H1 (cell line): ENCODE measurements around the gene TMEM272. TPM values are rescaled to one million over a fixed set of nuclear protein-coding genes. Genes with fewer than 3 reads are reported as not detected.

Source experiments
- CTCF ChIA-PET: fragments of 300-600 bp; sonication (Branson Sonifier 250); formaldehyde crosslinking; loops from one replicate; lab custom pipeline; 2021; ENCODE audit not compliant: partially characterized antibody; lab: Charles Lee
- POLR2A ChIA-PET: fragments of 300-600 bp; sonication (Branson Sonifier 250); formaldehyde crosslinking; loops from one replicate; lab custom pipeline; 2021; ENCODE audit warnings: inconsistent platforms; ENCODE audit not compliant: partially characterized antibody; lab: Charles Lee
- DNase-seq, 2 experiments: peaks; one replicate each; pipeline versions ENCODE4 v3.0.0 to v3.0.0-alpha.2; 2010 to 2022; ENCODE audit warnings: low spot score in 2 of 2, low read depth in 1 of 2, mixed read lengths in 1 of 2
- FAIRE-seq: peaks from 2 replicates; lab custom pipeline; 2011; peaks lifted over from hg19 to GRCh38; lab: Jason Lieb, UNC
- H2AFZ ChIP-seq: 2 replicates; pipeline ENCODE4 v1.8.1; 2012; ENCODE audit warnings: low read length, inconsistent platforms
- H2AK5ac ChIP-seq: 2 replicates; pipeline ENCODE4 v1.6.1; 2013; ENCODE audit warnings: low read depth, low read length
- H2BK120ac ChIP-seq: replicated peaks from 2 replicates; pipeline ENCODE3; 2013; ENCODE audit warnings: low read depth, low read length, inconsistent platforms
- H2BK12ac ChIP-seq: 2 replicates; pipeline ENCODE4 v1.6.1; 2013; ENCODE audit warnings: low read depth, low read length
- H2BK15ac ChIP-seq: 2 replicates; pipeline ENCODE4 v1.6.1; 2013; ENCODE audit warnings: low read length
- H2BK20ac ChIP-seq: 2 replicates; pipeline ENCODE4 v1.6.1; 2013; ENCODE audit warnings: low read length
- H2BK5ac ChIP-seq: 2 replicates; pipeline ENCODE4 v1.6.1; 2013; ENCODE audit warnings: low read depth, low read length
- H3K14ac ChIP-seq: 2 replicates; pipeline ENCODE4 v1.6.1; 2013; ENCODE audit warnings: inconsistent platforms; ENCODE audit not compliant: insufficient read length
- H3K18ac ChIP-seq: 2 replicates; pipeline ENCODE4 v1.6.1; 2013; ENCODE audit warnings: low read length; ENCODE audit errors: extremely low read depth
- H3K23ac ChIP-seq: 2 replicates; pipeline ENCODE4 v1.6.1; 2013; ENCODE audit warnings: inconsistent platforms; ENCODE audit not compliant: insufficient read length
- H3K23me2 ChIP-seq: 2 replicates; pipeline ENCODE4 v1.6.1; 2013; ENCODE audit warnings: low read depth, low read length
- H3K27ac ChIP-seq: 2 replicates; pipeline ENCODE4 v1.6.1; 2011; ENCODE audit warnings: low read depth, low read length, inconsistent platforms
- H3K27me3 ChIP-seq, 4 experiments: replicated peaks in 1 of 4; 1 replicate in 1 of 4; 2 replicates in 3 of 4; pipeline versions ENCODE4 v1.6.1 to v1.8.1; 2011 to 2013; ENCODE audit warnings: low read length in 3 of 4, mild to moderate bottlenecking in 3 of 4, inconsistent platforms in 2 of 4, mixed read lengths in 2 of 4, moderate library complexity in 1 of 4; ENCODE audit not compliant: control insufficient read depth in 3 of 4, insufficient read depth in 3 of 4; ENCODE audit errors: extremely low read depth in 1 of 4
- H3K36me3 ChIP-seq, 4 experiments: 2 replicates each; pipeline versions ENCODE4 v1.6.1 to v1.8.1; 2011 to 2013; ENCODE audit warnings: mild to moderate bottlenecking in 4 of 4, low read length in 3 of 4, moderate library complexity in 2 of 4, control low read depth in 1 of 4, inconsistent platforms in 1 of 4; ENCODE audit not compliant: insufficient read depth in 4 of 4, control insufficient read depth in 2 of 4
- H3K4ac ChIP-seq: replicated peaks from 2 replicates; pipeline ENCODE3; 2013; ENCODE audit warnings: low read length, low read depth, mixed read lengths, inconsistent platforms; ENCODE audit not compliant: insufficient read length
- H3K4me1 ChIP-seq, 4 experiments: replicated peaks in 1 of 4; 1 replicate in 1 of 4; 2 replicates in 3 of 4; pipeline versions ENCODE4 v1.6.1 to v1.8.1; 2011 to 2013; ENCODE audit warnings: low read length in 3 of 4, inconsistent platforms in 2 of 4, mixed read lengths in 1 of 4; ENCODE audit not compliant: insufficient read depth in 4 of 4, control insufficient read depth in 3 of 4
- H3K4me2 ChIP-seq, 2 experiments: 2 replicates each; pipeline versions ENCODE4 v1.6.1 to v1.8.1; 2011 to 2013; ENCODE audit warnings: low read depth in 2 of 2, low read length in 2 of 2, control low read depth in 1 of 2, inconsistent platforms in 1 of 2, mild to moderate bottlenecking in 1 of 2; ENCODE audit not compliant: insufficient read depth in 1 of 2
- H3K4me3 ChIP-seq, 4 experiments: fragments of 200-600, 300-600 bp in 1 of 4; sonication (generic), shearing (Covaris generic), sonication (Bioruptor Twin) in 1 of 4; 2 replicates each; pipeline versions ENCODE4 v1.5.1 to v1.8.1; 2011 to 2016; ENCODE audit warnings: low read length in 4 of 4, low read depth in 3 of 4, control low read depth in 2 of 4, inconsistent platforms in 2 of 4, mild to moderate bottlenecking in 2 of 4, mixed read lengths in 1 of 4, moderate library complexity in 1 of 4; ENCODE audit not compliant: insufficient read depth in 2 of 4; ENCODE audit errors: extremely low read depth in 1 of 4
- H3K56ac ChIP-seq: replicated peaks from 2 replicates; pipeline ENCODE3; 2013; ENCODE audit warnings: low read depth, mild to moderate bottlenecking, mixed read lengths, low read length, inconsistent platforms; ENCODE audit not compliant: insufficient read length
- H3K79me1 ChIP-seq: 2 replicates; pipeline ENCODE4 v1.6.1; 2013; ENCODE audit warnings: low read depth, low read length, control low read depth
- H3K79me2 ChIP-seq, 2 experiments: 2 replicates each; pipeline versions ENCODE4 v1.6.1 to v1.8.1; 2012 to 2013; ENCODE audit warnings: low read length in 2 of 2, mild to moderate bottlenecking in 2 of 2, inconsistent platforms in 1 of 2; ENCODE audit not compliant: insufficient read depth in 2 of 2, control insufficient read depth in 1 of 2
- H3K9ac ChIP-seq, 4 experiments: replicated peaks in 1 of 4; 1 replicate in 1 of 4; 2 replicates in 3 of 4; pipeline versions ENCODE4 v1.6.1 to v1.8.1; 2011 to 2013; ENCODE audit warnings: low read depth in 3 of 4, low read length in 3 of 4, control low read depth in 2 of 4, mild to moderate bottlenecking in 2 of 4, moderate library complexity in 2 of 4, inconsistent platforms in 1 of 4; ENCODE audit errors: extremely low read depth in 1 of 4
- H3K9me3 ChIP-seq, 2 experiments: 2 replicates each; pipeline versions ENCODE4 v1.6.1 to v1.8.1; 2012 to 2013; ENCODE audit warnings: mild to moderate bottlenecking in 2 of 2, moderate library complexity in 2 of 2, control low read depth in 1 of 2, inconsistent platforms in 1 of 2, low read depth in 1 of 2, low read length in 1 of 2, mixed read lengths in 1 of 2; ENCODE audit not compliant: insufficient read depth in 2 of 2
- H4K20me1 ChIP-seq, 2 experiments: replicated peaks in 1 of 2; 2 replicates each; pipeline versions ENCODE3 to v1.8.1; 2011 to 2013; ENCODE audit warnings: inconsistent platforms in 2 of 2, low read length in 2 of 2, mild to moderate bottlenecking in 1 of 2; ENCODE audit not compliant: insufficient read depth in 2 of 2, control insufficient read depth in 1 of 2
- H4K5ac ChIP-seq: 2 replicates; pipeline ENCODE4 v1.6.1; 2013; ENCODE audit warnings: low read length, low read depth, mixed read lengths, inconsistent platforms; ENCODE audit not compliant: insufficient read length
- H4K8ac ChIP-seq: 2 replicates; pipeline ENCODE4 v1.8.0; 2013; ENCODE audit warnings: mild to moderate bottlenecking, moderate library complexity, low read length, inconsistent platforms; ENCODE audit not compliant: insufficient read depth; ENCODE audit errors: extremely low read depth
- H4K91ac ChIP-seq: replicated peaks from 2 replicates; pipeline ENCODE3; 2013; ENCODE audit warnings: low read length, mixed read lengths, inconsistent platforms; ENCODE audit not compliant: insufficient read length
- EZH2 ChIP-seq: fragments of 200-600 bp; sonication (generic); IDR thresholded peaks from 2 replicates; pipeline ENCODE4 v1.7.1; 2012; ENCODE audit warnings: low read depth, mild to moderate bottlenecking, moderate library complexity, low read length, inconsistent platforms; ENCODE audit not compliant: severe bottlenecking
- FOSL1 ChIP-seq: IDR thresholded peaks from 2 replicates; pipeline ENCODE4 v1.6.1; 2011; ENCODE audit warnings: mild to moderate bottlenecking, low read depth, low read length, moderate library complexity; ENCODE audit not compliant: insufficient read depth
- GABPA ChIP-seq: IDR thresholded peaks from 2 replicates; pipeline ENCODE4 v1.6.1; 2011; ENCODE audit warnings: mild to moderate bottlenecking, low read length, moderate library complexity, borderline replicate concordance; ENCODE audit not compliant: insufficient read depth
- KDM1A ChIP-seq: fragments of 200-600, 300-600 bp; sonication (generic); IDR thresholded peaks from 2 replicates; pipeline ENCODE4 v1.7.1; 2016; ENCODE audit warnings: mild to moderate bottlenecking, low read length, borderline replicate concordance
- PHF8 ChIP-seq: fragments of 200-600 bp; sonication (generic); conservative IDR thresholded peaks from 2 replicates; pipeline ENCODE4 v1.7.1; 2012; ENCODE audit warnings: low read depth, mild to moderate bottlenecking, inconsistent platforms, low read length, moderate library complexity
- POLR2AphosphoS5 ChIP-seq: IDR thresholded peaks from 2 replicates; pipeline ENCODE4 v1.6.1; 2011; ENCODE audit warnings: low read depth, low read length
- RAD21 ChIP-seq, 2 experiments: IDR thresholded peaks in 1 of 2; conservative IDR thresholded peaks in 1 of 2; 2 replicates each; pipeline ENCODE4 v1.6.1; 2011; ENCODE audit warnings: low read depth in 2 of 2, low read length in 2 of 2, improper control_type of control experiment in 1 of 2, inconsistent platforms in 1 of 2, mild to moderate bottlenecking in 1 of 2, moderate library complexity in 1 of 2
- RXRA ChIP-seq: IDR thresholded peaks from 2 replicates; pipeline ENCODE4 v1.6.1; 2011; ENCODE audit warnings: low read depth, mild to moderate bottlenecking, low read length, moderate library complexity; ENCODE audit not compliant: insufficient read depth
- TAF1 ChIP-seq: IDR thresholded peaks from 2 replicates; pipeline ENCODE4 v1.6.1; 2011; ENCODE audit warnings: mild to moderate bottlenecking, low read depth, low read length
- TAF7 ChIP-seq: optimal IDR thresholded peaks from 2 replicates; pipeline ENCODE3; 2011; ENCODE audit warnings: low read depth, mild to moderate bottlenecking, inconsistent platforms, low read length, moderate library complexity, borderline replicate concordance
- WGBS, 2 experiments: shearing (Covaris generic) in 1 of 2; methylation state at CpG; one replicate each; pipeline versions ENCODE4 v1.1.6 to v1.1.7; 2013 to 2015; ENCODE audit warnings: low lambda C conversion rate in 2 of 2, mixed read lengths in 2 of 2, inconsistent platforms in 1 of 2, low coverage in 1 of 2, missing lambda C conversion rate in 1 of 2; ENCODE audit not compliant: insufficient replicate concordance in 2 of 2, insufficient coverage in 1 of 2, insufficient read length in 1 of 2; ENCODE audit errors: extremely low coverage in 1 of 2, missing lambda C conversion rate in 1 of 2; 5-methylcytosine and 5-hydroxymethylcytosine counted together
- polyA plus RNA-seq, 7 experiments: library from polyadenylated mRNA; depleted of rRNA in 3 of 7; stranded (reverse) in 5 of 7; unstranded in 2 of 7; fragments of >200 nt in 5 of 7; fragments of 200-250 nt in 2 of 7; gene quantifications; 1 replicate in 5 of 7; 2 replicates in 1 of 7; 4 replicates in 1 of 7; pipeline versions ENCODE4 v1.2.1 to v1.2.3, GENCODE V29; 2011 to 2013; ENCODE audit warnings: missing spikeins in 2 of 7, mixed read lengths in 2 of 7
- total RNA-seq: library from RNA; stranded (reverse); fragmentation: NEBNext Ultra II Directional; extraction: Animal tissue kit (Norgen Biotek cat#: 25700); gene quantifications from 2 replicates; pipeline ENCODE4 v1.2.1, GENCODE V29; 2021

TMEM272 gene
- total and polyA plus RNA-seq, 2 of the 8 experiments (the other 6 are each of a cell fraction or from before 2014, with no cell fraction given) = 0.05 TPM; not detected in 1

DNA sequence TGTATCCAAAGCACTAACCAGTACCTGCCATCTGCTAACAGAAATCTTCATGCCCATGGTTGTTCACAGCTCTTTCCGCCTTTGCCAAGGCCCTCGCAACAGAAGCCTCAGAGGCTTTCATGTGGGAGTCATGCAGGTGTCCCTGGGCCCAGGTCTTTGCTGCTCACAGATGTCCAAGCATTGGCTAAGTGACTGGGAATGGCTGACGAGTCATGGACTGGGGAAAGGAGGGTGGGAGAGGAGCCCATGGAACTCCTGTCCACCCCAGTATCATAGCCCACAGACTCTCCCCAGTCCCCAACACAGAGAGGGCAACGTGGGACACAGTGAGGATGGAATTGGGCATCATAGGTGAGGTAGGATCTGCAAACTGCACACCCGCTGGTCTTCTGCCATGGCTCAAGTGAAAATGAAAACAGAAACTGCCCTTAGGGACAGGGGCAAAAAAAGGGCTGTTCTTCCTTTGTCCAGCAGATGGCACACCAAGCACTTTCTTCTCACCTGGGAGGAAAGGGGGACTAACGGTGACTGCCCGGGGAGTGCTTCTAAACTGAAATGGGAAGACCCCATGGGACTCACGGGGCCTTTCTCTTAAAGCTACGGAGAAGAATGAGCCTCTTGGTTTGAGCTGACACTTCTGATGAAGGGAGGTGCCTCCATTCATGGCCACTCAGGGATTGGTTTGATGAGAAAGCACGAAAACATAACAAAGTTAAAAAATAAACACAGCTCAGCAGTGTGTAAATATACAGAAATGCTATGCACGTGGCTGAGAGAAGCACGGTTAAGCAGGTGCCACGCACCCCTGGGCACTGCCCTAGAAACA, 29.9 kb downstream of the TMEM272 start:
- Histone ChIP-seq H3K9ac (no peak overlapping the region), H2AFZ (peak overlapping the region; percentile 100)
- peak; percentile 93 for FAIRE-seq
- TF ChIP-seq TAF1 = no peak
- no peak for TF ChIP-seq FOSL1
- no peak for TF ChIP-seq KDM1A
- no peak for TF ChIP-seq TAF7
- no peak for TF ChIP-seq EZH2
- peak; percentile 85 to 94 for TF ChIP-seq RAD21 (IDR thresholded peaks at IDR 0.05 in 1 of 2, conservative IDR thresholded peaks at IDR 0.05 in 1 of 2; ENCODE audit: low read depth in 2 of 2, low read length in 2 of 2)
- no peak for TF ChIP-seq PHF8
- 0 out of 2 replicates have a peak, but pooled peaks have one; percentile 36 for TF ChIP-seq GABPA
- no peak for TF ChIP-seq POLR2AphosphoS5
- no peak for TF ChIP-seq RXRA

More for the DNA sequence above, 29.9 kb downstream of the TMEM272 start:
- ChIA-PET CTCF (interaction anchor here (0.6 to 7.5 kb wide), 48 partner anchors 9 to 690 kb away, joined by 3 to 105 read pairs (median 5); partner anchors contain the start of genes NEK5 and TMEM272), POLR2A (interaction anchor here (0.7 to 1.9 kb wide), 3 partner anchors 9 to 362 kb away, joined by 3 to 5 read pairs (median 3); partner anchors contain the start of gene INTS6)
- Histone ChIP-seq H3K79me2 (no peaks in the 10 kb centered on the region), H4K5ac (no peak overlapping the region), H2BK20ac (no peak overlapping the region), H4K20me1 (no peaks in the 10 kb centered on the region), H4K8ac (no peak overlapping the region), H3K18ac (no peak overlapping the region), H3K27ac (no peak overlapping the region), H2BK5ac (no peak overlapping the region), H2BK15ac (no peak overlapping the region), H3K4ac (no peak overlapping the region), H3K27me3 (peaks cover 0 to 3% (median 1%) of the 10 kb centered on the region in 4 experiments; a peak in 2 of 7 replicates), H3K4me2 (peak overlapping the region; percentile 1 to 41; a peak in 2 of 4 replicates), H3K79me1 (no peaks in the 10 kb centered on the region), H4K91ac (no peak overlapping the region), H3K56ac (no peak overlapping the region), H3K4me3 (peak overlapping the region in 1 of 4 experiments; percentile 8; a peak in 1 of 8 replicates), H2BK120ac (no peak overlapping the region), H3K9me3 (no peaks in the 10 kb centered on the region), H3K23me2 (no peaks in the 10 kb centered on the region), H2AK5ac (no peak overlapping the region), H3K4me1 (peaks cover 0 to 16% (median 7%) of the 10 kb centered on the region in 4 experiments; a peak in 5 of 7 replicates), H3K14ac (no peak overlapping the region), H2BK12ac (peak overlapping the region; percentile 20; the same call in 1 of the 2 replicates), H3K36me3 (no peaks in the 10 kb centered on the region), H3K23ac (no peak overlapping the region)
- peak in 1 of 2 experiments; percentile 90 for DNase-seq
- WGBS, 2 experiments = 54% methylated on average over 13 of the region's 13 CpGs; no CpG with 5 or more reads in 1 of the 2 experiments
